GM19463 (cell line): ENCODE measurements around the gene DAPK2.

Source experiments
- ATAC-seq: cut with Tn5 transposase; IDR thresholded peaks from one replicate; pipeline ENCODE4 v1.9.1; 2021; ENCODE audit warnings: mild to moderate bottlenecking, moderate library complexity; ENCODE audit not compliant: unreplicated experiment

Gene DAPK2

DNA sequence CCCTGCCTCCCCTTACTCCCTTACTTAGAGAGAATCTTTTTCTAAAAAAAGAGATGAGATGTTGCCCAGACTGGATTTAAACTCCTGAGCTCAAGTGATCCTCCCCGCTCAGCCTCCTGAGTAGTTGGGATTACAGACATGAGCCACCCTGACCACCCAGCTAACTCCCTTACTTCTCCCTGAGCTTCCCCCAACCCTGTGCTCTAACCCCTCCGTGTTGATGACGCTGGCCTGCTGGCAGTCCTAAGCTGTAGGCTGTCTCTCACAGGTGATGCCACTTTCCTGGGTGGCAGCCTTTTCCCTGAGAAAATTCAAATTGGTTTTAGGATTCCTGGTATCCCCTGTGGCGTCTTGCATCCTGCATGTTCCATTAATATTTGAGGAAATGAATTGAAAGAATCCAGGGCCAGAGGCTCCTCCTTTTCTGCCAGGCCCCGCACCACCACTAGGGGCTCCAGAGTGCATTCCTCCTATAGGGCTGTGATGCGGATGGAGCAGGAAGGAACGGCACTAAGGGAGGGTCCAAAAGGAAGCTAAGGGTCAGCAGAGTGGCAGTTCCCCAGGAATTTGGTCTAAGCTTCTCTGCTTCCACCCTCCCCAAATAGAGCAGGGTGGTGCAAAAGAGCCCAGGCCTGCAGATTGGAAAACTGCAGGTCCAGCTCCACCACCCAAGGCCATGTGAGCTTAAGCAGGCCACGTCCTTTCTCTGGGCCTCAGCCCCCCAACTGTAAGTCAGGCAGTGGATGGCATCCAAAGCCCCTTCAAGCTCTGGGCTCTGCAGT is 101.1 kb downstream of the DAPK2 start:
- no peak for ATAC-seq

DNA sequence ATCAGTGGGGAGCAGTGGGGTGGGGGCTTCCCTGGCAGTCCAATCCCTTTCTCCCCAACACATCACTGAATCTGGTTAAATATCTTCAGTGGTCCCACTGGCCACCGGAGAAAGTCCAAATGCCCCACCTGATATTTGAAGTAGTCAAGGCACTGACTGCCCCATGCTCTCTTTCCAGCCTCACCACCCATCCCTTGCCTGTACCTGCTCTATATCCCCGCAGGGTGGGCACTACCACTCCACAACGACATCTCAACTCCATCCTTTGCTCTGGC is 101.7 kb downstream of the DAPK2 start:
- no peak for ATAC-seq

DNA sequence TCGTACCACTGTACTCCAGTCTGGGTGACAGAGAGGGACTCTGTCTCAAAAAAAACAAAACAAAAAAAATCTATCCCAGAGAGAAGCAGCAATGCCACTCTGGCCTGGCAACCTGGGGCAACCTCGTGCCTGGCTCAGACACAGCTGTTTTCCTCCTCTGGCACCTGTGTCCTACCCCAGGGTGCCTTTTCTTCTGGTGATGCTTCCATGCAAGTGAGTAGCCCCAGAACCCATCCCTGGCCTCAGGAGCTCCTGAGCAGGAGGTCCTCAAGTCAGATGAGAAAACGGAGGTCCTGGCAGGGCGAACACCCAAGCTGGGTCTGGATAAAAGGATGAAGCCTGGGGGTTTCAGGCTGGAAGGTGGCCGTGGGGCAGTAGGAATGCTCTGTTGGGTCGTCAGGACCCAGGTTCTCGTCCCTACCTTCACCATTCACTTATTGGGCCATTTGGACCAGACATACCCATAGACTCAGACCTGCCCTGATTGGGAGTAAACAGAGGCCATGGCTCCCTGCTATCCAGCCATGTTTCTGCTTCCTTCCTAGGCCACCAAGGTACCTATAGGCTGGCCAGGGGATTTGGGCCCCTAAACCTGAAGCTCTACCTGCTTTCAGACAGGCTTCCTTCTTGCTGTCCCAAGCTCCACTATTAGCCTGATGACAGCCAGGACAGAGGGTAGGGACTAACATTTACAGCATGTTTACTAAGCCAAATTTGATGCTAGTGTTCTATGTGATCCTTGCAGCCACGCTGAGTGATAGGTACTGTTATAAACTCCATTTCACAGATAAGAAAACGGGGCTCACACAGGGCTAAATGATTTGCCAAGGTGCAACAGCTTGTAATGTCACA is 102.2 kb downstream of the DAPK2 start:
- no peak for ATAC-seq

DNA sequence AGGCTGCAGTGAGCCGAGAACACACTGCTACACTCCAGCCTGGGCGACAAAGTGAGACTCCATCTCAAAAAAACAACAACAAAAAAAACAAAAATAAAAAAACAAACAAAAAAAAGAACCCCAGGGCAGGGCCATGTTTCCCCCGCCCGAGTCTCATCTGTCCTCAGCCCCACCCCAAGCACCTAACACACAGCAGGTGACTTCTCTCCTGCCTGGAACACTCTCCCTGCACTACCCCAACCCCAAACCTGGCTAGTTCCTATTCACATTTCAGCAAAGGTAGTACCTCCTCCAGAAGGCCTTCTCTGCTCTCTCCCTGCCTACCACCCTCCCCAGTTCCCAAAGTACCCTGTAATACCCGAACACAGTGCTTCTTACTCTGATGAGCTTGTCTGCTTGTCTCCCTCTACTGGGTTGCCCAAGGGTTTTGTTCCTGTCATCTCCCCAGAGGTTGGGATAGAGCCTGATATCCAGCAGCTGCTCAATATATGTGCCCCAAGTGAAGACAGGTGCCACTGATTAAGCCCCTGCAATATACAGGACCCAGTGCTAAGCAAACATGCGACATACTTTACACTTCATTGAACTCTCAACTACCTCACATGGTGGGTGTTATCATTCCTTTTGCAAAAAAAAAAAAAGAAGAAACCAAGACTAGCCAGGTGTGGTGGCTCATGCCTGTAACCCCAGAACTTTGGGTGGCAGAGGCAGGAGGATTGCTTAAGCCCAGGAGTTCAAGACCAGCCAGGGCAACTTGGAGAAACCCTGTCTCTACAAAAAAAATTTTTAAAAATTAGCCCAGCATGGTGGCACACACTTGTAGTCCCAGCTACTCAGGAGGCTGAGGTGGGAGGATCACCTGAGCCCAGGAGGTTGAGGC is 103.6 kb downstream of the DAPK2 start:
- ATAC-seq = no peak

DNA sequence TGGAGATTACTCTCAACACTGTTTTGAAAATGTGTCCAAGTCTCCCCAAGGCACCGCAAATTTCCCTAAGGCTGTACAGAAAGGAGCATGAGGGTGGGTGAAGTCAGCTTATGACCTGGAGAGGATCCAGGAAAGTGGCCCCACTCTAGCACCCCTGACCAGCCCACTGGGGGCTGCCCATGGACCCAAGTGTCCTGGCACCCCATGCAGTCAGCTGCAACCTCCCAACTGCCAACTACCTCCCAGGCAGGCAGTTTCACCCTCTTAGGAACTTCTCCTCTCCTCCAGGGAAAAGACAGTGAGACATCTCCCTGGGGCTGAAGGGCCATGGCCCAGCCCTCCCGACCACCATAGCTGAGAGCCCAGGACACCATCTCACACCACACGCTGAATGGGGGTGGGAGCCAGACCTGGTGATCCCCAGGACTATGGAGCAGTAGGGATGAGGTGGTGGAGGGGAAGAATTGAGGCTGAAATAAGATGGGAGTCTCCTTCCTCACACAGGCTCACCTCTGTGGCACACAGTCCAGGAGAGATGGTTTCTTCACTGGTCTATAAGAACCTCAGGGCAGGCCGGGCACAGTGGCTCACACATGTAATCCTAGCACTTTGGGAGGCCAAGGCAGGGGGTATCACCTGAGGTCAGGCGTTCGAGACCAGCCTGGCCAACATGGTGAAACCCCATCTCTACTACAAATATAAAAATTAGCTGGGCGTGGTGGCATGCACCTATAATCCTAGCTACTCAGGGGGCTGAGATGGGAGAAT is 104.4 kb downstream of the DAPK2 start:
- ATAC-seq = no peak

DNA sequence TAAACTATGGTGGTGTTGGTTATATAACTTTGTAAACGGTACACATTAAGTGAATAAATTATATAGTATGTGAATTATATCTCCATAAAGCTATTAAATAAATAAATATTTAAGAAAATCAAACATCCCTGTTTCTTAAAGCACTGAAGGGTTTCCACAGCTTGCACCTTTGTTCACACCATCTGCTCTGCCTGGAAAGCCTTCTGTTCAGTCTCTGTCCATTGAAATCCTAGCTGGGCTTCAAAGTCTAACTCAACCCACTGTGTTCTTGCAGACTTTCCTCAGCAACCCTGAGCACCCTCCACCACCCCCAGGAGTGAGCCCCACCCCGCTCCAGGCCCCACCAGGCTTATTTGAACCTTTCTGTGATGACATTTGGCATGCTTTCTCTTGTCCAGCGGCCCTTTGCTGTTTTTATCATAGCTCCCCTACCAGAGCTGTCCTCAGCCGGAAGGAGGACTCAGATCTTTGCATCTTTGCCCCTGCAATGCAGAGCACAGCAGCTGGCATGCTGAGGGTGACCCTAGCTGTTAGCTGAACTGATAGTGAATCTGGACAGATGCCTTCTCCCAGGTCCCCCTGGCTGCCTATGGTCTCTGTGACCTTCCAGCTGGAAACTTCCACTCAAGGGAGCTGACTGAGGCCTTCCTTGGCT is 105.2 kb downstream of the DAPK2 start:
- no peak for ATAC-seq

DNA sequence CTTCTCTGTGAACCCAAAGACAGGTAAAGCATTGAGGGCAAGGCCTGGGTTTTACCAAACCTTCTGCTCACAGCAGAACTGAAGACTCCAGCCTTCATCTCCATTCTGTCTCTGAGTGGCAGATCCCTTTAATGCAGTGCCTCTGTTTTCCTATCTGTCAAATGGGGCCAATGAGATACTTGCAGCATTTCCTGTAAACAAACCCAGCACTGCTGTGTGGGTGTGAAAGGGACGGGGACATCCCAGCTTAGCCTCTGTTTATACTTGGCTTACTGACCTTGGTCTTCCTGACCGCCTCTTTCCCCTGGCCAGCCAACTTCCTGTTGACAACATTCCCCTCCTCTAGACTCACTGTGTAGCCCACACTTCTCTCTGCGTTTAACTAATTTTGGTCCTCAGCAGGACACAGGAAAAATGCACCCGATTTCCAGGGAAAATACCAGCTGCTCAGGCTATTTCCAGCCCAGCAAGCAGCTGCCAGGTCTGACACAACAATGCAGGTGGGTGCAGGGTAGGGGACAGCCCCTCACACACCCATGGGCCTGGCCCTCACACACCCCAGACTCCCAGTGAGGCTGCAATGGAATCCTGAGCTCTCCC is 106.7 kb downstream of the DAPK2 start:
- no peak for ATAC-seq

DNA sequence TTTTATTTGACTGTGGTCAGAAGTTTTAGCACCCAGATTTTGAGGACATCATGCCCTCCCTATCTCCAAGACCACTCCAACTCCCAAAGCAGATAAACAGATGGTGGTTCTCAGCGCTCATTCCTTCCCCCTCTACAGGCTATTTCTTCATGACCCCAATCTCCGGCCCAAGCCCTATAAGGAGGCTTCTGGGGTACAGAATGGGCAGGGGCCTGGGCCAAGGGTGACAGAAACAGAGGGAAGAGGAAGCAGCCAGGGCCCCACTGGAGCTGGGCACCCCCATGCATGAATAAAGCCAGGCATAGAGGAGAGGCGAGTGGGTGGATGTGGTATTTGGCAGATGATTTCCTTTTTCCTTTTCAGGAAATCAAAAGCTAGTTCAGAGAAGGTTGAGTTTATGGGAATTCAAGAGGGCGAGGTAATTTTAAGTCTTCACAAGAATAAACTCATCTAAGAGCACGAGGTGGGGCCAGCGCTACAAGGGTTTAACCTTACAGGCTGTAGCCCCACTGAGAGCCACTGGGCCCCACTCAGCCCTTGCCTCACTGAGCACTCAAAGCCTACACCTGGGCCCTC is 107.7 kb downstream of the DAPK2 start:
- ATAC-seq = no peak

DNA sequence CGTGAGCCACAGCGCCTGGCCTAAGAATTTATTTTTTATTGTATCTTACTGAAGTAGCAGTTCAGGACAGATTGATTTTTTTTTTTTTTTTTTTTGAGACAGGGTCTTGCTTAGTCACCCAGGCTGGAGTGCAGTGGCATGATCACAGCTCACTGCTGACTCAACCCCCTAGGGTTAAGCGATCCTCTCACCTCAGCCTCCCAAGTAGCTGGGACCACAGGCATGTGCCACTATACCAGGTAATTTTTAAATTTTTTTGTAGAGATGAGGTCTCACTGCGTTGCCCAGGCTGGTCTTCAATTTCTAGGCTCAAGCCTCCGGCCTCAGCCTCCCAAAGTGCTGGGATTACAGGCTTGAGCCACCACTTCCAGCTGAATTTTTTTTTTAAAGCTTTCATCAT is 112.8 kb downstream of the DAPK2 start:
- ATAC-seq = no peak

DNA sequence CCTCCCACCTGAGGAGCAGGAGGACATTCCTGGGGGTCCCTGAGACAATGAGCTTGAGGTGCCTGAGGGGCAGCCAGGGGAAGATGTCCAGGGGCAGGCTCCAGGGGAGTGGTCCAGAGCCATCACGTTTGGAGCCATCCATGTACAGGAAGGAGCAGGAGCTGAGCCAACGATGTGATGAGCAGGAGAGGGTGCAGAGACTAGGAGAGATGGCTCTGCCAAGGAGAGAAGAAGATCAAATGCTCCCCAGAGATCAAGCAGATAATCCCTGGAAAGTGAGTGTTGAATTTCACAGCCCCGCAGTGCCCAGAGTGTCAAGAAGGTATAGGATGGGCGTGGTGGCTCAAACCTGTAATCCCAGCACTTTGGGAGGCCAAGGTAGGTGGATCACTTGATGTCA is 114.7 kb downstream of the DAPK2 start:
- ATAC-seq = no peak

DNA sequence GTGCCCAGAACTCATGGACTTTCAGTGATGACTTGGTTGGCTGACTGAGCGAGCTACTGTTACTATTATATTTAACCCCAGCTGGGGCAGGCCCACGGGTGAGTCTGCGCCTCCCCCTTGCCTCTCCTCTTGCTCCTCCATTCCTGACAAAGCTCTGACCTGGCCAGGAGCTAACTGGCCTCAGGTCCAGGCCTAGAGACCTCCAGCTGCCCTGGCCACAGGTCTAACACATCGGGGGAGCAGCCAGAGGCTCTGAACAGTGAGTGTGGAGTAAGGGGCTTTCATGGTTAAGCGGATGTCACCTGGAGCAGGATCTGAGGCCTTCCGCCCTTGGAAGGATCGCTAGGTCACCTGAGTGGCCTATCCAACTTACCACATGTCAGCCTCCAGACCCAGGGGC is 116.3 kb downstream of the DAPK2 start:
- no peak for ATAC-seq

DNA sequence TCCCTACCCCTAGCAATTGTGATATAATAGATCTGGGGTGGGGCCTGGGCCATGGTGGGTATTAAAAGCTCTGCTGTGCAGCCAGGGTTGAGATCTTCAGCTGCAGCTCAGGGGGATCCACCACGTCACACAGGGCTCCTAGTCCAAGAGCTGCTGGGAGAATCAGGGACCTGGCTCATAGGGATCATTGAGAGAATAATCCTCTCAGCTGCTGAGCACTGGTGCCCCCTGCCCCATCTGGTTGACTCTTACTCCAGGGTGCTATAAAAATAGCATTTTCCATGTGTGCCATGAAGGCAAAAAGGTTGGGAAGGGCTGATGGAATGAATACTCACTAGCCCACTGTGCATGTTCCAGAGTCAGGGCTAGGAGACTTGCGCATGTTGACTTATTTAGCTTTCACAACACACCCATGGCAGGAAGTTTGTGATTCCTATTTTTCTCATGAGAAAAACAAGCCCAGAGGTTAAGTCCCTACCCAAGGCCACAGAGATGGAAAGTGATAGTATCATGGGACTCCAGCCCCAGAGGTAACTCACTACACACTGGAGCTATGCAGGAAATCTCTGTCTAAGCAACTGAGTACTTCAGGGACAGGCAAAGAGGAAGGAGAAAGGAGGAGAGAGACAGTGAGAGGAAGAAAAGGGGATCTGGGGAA is 118.0 kb downstream of the DAPK2 start:
- ATAC-seq = no peak

DNA sequence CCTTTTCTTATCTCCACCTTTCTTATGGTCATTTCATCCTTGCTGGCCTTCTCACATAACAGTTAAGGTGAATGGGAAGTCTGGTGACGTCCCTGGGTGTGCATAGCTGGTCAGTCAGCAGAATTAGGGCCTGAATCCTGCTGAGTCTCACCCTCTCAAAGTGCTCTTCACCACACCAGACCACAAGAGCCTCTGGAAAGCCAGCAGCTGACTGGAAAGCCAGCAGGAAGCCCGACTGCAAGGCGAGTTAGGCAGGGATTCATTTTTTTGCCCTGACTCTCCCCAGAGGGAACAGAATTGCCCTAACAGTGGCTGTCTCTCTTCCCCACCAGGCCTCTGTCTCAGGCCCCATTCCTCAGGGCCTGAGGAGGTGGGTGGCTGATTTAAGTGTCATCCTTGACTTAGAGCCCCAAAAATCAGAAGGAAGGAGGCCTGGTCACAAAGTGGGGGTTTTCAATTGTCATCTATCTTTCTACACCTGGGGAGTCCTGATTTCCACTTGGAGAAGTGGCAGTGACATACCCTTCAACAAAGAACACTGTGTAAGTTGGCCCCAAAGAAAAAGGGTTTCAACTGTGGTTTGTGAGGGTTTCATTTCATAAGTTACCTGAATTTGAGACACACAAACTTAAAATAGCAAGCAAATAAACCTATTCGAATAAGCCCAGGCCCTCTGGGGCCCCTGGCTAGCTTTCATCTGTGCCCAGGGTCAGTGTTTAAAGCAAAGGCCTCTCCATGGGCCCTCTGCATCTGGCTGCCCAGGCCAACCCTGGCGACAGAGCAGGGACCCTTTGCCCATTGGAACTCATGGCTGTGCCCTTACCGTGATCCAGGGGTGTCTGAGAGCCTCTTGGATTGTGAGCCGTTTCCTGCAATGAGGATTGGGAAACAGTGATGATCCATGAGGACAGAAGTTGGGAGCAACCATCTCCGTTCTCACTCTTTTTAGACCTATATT is 122.0 kb downstream of the DAPK2 start:
- no peak for ATAC-seq

DNA sequence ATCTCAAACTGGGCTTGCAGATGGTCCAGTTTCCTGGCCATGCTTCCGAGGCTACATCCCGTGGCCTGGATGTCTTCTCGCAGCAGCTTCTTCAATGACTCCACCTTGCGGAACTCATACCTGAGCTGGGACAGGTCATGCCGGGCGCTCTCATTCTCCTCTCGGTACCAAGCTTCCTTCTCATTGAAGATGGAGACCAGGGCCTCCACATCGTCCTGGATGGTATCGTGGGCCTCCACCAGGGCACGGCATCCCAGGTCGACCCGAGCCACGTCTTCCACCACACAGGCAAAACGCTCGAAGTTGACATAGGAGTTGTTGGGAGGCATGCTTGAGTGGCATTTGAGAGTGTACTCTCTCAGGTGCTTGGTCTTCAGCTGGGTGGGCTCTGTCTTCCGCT is 123.4 kb downstream of the DAPK2 start:
- no peak for ATAC-seq

DNA sequence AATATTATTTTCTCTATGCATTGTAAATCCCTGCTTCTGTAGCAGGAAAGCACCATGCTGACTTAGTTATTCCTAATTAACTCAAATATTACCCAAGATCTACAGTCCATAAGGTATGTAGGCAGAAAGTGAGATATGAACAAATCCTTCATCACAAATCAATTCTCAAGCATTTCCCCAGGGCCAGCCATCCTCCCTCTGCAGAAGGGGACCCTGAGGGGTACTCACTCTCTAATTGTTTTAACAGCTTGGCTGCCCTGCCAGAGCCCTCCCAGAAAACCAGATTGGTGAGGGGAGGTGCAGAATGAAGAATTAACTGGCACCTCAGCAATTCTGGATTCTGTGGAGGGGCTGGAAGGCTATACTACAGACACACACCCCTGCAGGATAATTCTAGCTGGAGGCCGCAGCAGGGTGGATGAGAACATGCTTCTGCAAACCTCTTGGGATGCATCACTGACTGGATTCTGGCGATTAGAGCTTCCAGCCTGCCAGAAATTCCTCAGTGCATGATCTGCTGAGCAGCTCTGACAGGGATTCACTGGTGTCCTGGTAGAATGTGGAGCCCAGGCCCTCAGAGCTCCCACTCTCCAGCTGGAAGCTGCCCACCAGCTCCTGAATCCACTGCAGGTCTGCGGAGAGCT is 123.9 kb downstream of the DAPK2 start:
- ATAC-seq = no peak

DNA sequence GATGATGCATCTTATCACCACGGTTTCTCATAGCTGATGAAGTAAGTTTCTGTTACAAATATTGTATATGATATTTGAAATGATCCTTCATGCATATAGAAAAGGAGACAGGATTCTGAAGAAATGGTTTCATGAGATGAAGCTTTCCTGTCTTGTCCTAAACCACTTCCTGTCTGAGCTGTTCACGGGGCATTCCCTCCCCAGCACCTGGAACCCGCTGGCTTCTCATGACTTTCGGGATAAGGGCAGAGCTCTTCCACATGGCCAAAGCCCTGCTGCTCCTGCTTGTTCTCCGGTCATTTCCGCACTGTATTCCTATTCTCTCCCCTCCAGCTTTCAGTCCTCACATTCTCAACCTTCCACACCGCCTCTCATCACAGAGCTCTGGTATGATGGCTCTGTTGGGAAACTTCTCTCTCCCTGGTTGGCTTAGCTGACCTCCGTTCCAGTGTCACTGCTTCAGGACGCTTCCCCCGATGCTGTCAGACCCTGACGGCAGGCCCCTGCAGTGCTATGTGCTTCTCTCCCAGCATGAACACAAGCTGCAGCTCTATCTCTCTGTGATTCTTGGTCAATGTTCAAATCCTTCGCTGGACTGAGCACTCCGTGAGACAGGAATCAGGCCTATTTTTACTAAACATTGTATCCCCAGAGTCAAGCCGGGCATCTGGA is 125.6 kb downstream of the DAPK2 start:
- ATAC-seq = no peak

DNA sequence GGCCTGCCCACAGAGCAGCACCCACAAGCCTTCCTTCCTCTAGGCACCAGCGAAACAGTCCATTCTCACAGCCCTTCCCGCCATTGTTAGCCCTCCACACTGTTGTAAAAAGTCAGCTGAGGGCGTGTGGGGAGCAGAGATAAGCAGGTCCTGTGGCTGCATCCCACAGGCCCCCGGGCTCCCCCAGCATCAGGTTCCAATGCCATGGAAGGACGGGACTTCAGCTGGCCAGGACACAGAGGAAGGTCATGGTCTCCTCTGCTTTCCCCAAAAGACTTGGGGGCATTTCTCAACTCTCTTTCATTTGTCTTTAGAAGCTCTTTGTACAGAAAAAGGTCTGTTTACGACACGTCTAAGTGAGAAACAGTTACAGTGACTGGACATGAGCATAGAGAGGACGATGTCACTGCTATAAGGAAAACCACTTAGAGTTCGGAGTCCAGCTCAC is 127.4 kb downstream of the DAPK2 start:
- no peak for ATAC-seq
